ENCODE measurements around the gene PDE3A.

PDE3A gene

DNA sequence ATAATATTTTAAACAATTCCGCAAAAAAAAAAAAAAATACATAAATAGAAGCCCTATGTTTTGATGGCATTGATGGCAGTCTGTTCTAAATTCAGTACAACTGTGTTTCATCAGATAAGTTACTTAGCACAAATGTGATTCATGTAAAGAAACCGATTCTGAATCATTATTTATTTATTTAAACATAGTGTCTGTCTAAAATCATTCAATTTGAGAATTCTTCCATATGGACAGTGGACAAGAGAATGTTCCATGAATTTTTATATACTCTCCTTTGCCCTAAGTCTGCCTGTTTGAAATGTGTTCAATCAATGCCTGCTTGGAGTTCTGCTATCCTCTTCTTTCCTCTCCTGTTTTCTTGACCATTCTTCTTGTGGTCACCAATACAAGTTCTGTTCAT lies 126.5 kb downstream of the PDE3A start:
- DNase-seq (ENCODE audit: low read depth): peak; percentile 37
- TF ChIP-seq, protein P1, sequence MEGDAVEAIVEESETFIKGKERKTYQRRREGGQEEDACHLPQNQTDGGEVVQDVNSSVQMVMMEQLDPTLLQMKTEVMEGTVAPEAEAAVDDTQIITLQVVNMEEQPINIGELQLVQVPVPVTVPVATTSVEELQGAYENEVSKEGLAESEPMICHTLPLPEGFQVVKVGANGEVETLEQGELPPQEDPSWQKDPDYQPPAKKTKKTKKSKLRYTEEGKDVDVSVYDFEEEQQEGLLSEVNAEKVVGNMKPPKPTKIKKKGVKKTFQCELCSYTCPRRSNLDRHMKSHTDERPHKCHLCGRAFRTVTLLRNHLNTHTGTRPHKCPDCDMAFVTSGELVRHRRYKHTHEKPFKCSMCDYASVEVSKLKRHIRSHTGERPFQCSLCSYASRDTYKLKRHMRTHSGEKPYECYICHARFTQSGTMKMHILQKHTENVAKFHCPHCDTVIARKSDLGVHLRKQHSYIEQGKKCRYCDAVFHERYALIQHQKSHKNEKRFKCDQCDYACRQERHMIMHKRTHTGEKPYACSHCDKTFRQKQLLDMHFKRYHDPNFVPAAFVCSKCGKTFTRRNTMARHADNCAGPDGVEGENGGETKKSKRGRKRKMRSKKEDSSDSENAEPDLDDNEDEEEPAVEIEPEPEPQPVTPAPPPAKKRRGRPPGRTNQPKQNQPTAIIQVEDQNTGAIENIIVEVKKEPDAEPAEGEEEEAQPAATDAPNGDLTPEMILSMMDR (conservative IDR thresholded peaks at IDR 0.05; ENCODE audit: low read depth, low read length): no peak

DNA sequence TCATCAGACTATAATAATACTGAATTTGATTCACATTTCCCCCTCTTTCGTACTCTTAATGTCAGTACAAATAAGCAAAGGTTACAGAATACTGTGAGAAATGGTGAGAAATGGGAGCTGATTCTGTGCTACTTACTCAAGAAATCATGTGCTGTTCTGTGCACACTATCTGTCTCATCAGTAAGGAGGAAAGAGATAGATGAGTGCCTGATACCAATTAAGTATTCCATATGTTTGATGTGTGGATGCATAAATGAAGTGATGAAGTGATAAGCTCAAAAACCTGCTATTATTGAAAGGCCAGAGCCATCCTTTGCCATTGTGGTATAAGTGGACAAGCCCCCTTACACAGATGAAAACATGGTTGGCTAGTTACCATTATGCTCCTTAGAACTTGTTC lies 127.7 kb downstream of the PDE3A start:
- H3K4me3 ChIP-seq (ENCODE audit: low read depth, low read length): no peak overlapping the region
- TF ChIP-seq, protein P1 (conservative IDR thresholded peaks at IDR 0.05; ENCODE audit: low read depth, low read length): no peak
- DNase-seq (ENCODE audit: low read depth): no peak

More for the DNA sequence above, 126.5 kb downstream of the PDE3A start:
- H3K4me3 ChIP-seq (ENCODE audit: low read depth, low read length): no peak overlapping the region

DNA sequence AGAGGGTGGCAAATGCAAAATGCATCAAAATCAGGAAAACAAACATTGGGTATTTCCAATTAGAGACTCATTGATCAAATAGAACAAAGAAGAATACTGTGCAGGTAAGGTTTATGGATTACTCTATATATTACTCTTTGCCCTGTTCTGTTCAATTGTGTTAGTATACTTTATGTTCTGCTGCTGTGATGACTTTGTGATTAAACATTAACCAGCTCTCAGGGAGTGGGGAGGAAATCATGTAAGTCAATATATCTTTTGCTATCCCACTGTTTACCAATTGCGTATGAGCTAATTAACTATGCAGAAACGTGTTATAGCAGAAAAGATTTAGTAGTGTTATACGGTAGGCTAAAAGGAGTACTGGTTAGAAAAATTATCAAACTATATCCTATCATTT lies 129.4 kb downstream of the PDE3A start:
- TF ChIP-seq, protein P1 (conservative IDR thresholded peaks at IDR 0.05; ENCODE audit: low read depth, low read length): no peak
- DNase-seq (ENCODE audit: low read depth): no peak
- no peak overlapping the region for H3K4me3 ChIP-seq (ENCODE audit: low read depth, low read length)

DNA sequence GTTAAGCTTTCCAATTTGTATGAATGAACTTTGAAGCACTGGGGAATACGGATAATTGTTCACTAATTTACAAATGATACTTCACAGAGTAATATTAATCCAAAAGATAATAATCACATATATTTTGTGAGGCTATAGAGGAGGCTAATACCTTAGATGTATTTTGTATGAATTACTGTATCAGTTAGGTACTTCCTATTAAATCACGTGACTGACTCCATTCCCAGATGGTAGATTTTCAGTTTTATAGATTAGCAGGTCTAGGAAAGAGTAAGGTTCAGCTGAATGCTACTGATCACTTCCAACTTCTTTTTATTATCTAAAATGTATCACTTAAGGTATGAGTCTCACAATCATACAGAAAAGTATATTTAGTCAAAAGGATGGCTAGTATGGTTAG lies 133.6 kb downstream of the PDE3A start:
- DNase-seq (ENCODE audit: low read depth): no peak
- TF ChIP-seq, protein P1 (conservative IDR thresholded peaks at IDR 0.05; ENCODE audit: low read depth, low read length): no peak
- no peak overlapping the region for H3K4me3 ChIP-seq (ENCODE audit: low read depth, low read length)

DNA sequence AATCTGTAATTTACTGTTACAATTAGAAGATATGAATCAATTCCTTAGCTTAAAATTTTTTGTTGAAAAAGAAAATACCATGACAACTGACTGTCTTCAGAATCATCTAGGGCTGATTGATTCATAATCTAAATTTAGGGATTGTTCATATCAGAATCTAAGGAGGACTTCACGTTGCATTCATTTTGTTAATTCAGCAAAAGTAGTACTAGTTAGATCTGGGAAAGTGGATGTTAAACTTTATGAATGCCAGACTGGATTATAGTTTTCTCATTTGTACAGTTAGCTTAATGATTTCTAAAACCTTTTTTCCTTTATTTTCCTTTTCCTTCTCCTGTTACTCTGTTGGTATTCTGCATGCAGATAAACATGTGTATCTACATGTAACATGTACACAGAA lies 135.5 kb downstream of the PDE3A start:
- DNase-seq (ENCODE audit: low read depth): no peak
- H3K4me3 ChIP-seq (ENCODE audit: low read depth, low read length): no peak overlapping the region
- TF ChIP-seq, protein P1 (conservative IDR thresholded peaks at IDR 0.05; ENCODE audit: low read depth, low read length): no peak

DNA sequence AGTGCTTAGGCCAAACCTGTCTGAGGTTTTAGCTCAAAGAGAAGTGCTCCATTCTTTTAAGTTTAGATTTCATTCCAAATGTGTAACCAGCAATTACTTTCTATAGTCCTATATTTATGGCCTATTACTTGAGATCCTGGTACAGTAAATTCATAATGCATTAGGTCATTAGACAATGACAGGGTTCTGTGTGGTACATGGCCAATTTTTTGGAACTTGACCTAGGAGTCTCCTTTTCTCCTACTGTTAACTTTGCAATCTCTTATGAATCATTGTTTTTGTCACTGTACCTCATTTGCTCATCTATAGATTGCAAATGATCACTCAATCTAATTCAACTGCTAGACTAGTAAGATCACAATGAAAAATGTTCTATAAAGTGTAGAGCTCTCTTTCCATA lies 136.7 kb downstream of the PDE3A start:
- no peak for DNase-seq (ENCODE audit: low read depth)
- H3K4me3 ChIP-seq (ENCODE audit: low read depth, low read length): no peak overlapping the region
- TF ChIP-seq, protein P1 (conservative IDR thresholded peaks at IDR 0.05; ENCODE audit: low read depth, low read length): no peak

DNA sequence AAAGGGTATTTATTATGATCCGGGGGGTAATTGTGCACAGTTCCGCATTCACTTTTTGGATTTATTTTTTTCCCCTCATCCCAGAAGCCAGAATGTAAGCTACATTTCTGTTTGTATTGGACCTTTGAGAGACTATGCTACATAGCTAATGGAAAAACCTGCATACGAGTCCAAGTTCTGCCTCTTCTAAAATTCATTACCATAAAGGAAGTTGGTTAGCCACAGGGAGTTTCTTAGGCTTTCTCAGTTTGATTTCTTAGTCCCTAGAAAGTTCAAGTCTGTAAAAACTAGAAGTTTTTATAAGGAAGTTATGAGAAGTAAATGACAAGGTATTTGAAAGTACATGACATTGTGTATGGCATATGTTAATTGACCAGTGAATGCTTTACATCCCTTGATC lies 138.7 kb downstream of the PDE3A start:
- DNase-seq (ENCODE audit: low read depth): no peak
- no peak overlapping the region for H3K4me3 ChIP-seq (ENCODE audit: low read depth, low read length)
- TF ChIP-seq, protein P1 (conservative IDR thresholded peaks at IDR 0.05; ENCODE audit: low read depth, low read length): no peak
